Hepatocyte (in vitro differentiated cells): Measurements from ENCODE around the gene TMEM100. TPM values are rescaled to one million over a fixed set of nuclear protein-coding genes. Genes with fewer than 3 reads are reported as not detected.

Experiments
- DNase-seq: peaks from one replicate; pipeline ENCODE4 v3.0.0-alpha.2; 2016; ENCODE audit warnings: low spot score
- H2AFZ ChIP-seq: fragments of 200-600 bp; sonication (generic); 2 replicates; pipeline ENCODE4 v1.6.0; 2016; ENCODE audit warnings: antibody characterized with exemption, mild to moderate bottlenecking
- H3K27ac ChIP-seq: fragments of 200-600 bp; sonication (generic); 2 replicates; pipeline ENCODE4 v1.5.1; 2016; ENCODE audit warnings: mild to moderate bottlenecking
- H3K27me3 ChIP-seq: fragments of 200-600 bp; sonication (generic); 2 replicates; pipeline ENCODE4 v1.6.1; 2016
- H3K36me3 ChIP-seq: fragments of 200-600 bp; sonication (generic); replicated peaks from 2 replicates; pipeline ENCODE4 v1.5.1; 2016; ENCODE audit warnings: low read depth; ENCODE audit not compliant: insufficient read depth
- H3K4me1 ChIP-seq: fragments of 200-600 bp; sonication (generic); 2 replicates; pipeline ENCODE4 v1.5.1; 2016; ENCODE audit warnings: mild to moderate bottlenecking, moderate library complexity; ENCODE audit not compliant: insufficient read depth
- H3K4me2 ChIP-seq: fragments of 200-600 bp; sonication (generic); 2 replicates; pipeline ENCODE4 v1.6.0; 2016
- H3K4me3 ChIP-seq: fragments of 200-600 bp; sonication (generic); 2 replicates; pipeline ENCODE4 v1.5.1; 2016; ENCODE audit warnings: mild to moderate bottlenecking
- H3K79me2 ChIP-seq: fragments of 200-600 bp; sonication (generic); 2 replicates; pipeline ENCODE4 v1.6.0; 2017; ENCODE audit warnings: mild to moderate bottlenecking
- H3K9me2 ChIP-seq: fragments of 200-600 bp; sonication (generic); replicated peaks from 2 replicates; pipeline ENCODE4 v1.6.0; 2017; ENCODE audit warnings: mild to moderate bottlenecking; ENCODE audit not compliant: insufficient read depth
- H3K9me3 ChIP-seq: fragments of 200-600 bp; sonication (generic); 2 replicates; pipeline ENCODE4 v1.5.1; 2016; ENCODE audit warnings: low read depth, mild to moderate bottlenecking
- H4K20me1 ChIP-seq: fragments of 200-600 bp; sonication (generic); 2 replicates; pipeline ENCODE4 v1.6.0; 2016; ENCODE audit warnings: mild to moderate bottlenecking; ENCODE audit not compliant: insufficient read depth, poor library complexity, severe bottlenecking
- CTCF ChIP-seq: fragments of 200-600 bp; sonication (generic); IDR thresholded peaks from 2 replicates; pipeline ENCODE4 v1.5.1; 2016; ENCODE audit warnings: antibody characterized with exemption, mild to moderate bottlenecking; ENCODE audit not compliant: poor library complexity
- EZH2 ChIP-seq: fragments of 200-600 bp; sonication (generic); IDR thresholded peaks from 2 replicates; pipeline ENCODE4 v1.6.1; 2016; ENCODE audit warnings: antibody characterized with exemption, mild to moderate bottlenecking, borderline replicate concordance
- EZH2phosphoT487 ChIP-seq: fragments of 200-600 bp; sonication (generic); IDR thresholded peaks from one replicate; pipeline ENCODE4 v1.6.1; 2018; ENCODE audit warnings: antibody characterized with exemption, mild to moderate bottlenecking, low read depth, moderate library complexity; ENCODE audit not compliant: unreplicated experiment, severe bottlenecking
- WGBS: methylation state at CpG from one replicate; pipeline ENCODE4 v1.1.6; 2016; ENCODE audit warnings: low lambda C conversion rate; ENCODE audit errors: missing lambda C conversion rate; 5-methylcytosine and 5-hydroxymethylcytosine counted together
- polyA plus RNA-seq: library from polyadenylated mRNA; unstranded; fragments of >200 nt; fragmentation: Nextera tagmentation; extraction: Ambion mirVana; gene quantifications from 2 replicates; pipeline ENCODE4 v1.2.1, GENCODE V29; 2016
- total RNA-seq: library from RNA; depleted of rRNA; stranded (reverse); fragments of >200 nt; gene quantifications from 2 replicates; pipeline ENCODE4 v1.2.3, GENCODE V29; 2014

TMEM100 gene
- total and polyA plus RNA-seq, 2 experiments from 2014 or later = 9.3 to 18.5 TPM

- Histone ChIP-seq H3K4me3 (no peak overlapping the region), H3K36me3 (no peaks in the 10 kb centered on the region), H3K4me1 (peaks cover 8% of the 10 kb centered on the region), H3K9me2 (no peaks in the 10 kb centered on the region), H3K9me3 (no peaks in the 10 kb centered on the region), H3K27me3 (no peaks in the 10 kb centered on the region), H4K20me1 (no peaks in the 10 kb centered on the region), H3K27ac (no peak overlapping the region), H3K79me2 (peaks cover 90% of the 10 kb centered on the region), H3K4me2 (no peak overlapping the region), H2AFZ (no peak overlapping the region)
- TF ChIP-seq EZH2 = no peak
- no peak for TF ChIP-seq EZH2phosphoT487
- no peak for TF ChIP-seq CTCF
- DNase-seq = no peak
- WGBS = 96% methylated on average over 2 of the region's 2 CpGs
Observed at GRCh38 chr17:55756689-55757088, 34.0 kb upstream of the TMEM100 start.

GRCh38 chr17:55751720-55752250 is 29.1 kb upstream of the TMEM100 start:
- H3K9me2 ChIP-seq = no peaks in the 10 kb centered on the region
- H4K20me1 ChIP-seq = no peaks in the 10 kb centered on the region
- H3K27me3 ChIP-seq = no peaks in the 10 kb centered on the region
- peaks cover 7% of the 10 kb centered on the region for H3K4me1 ChIP-seq
- DNase-seq = peak; percentile 17
- 67% methylated on average over 4 of the region's 4 CpGs for WGBS
- H3K4me3 ChIP-seq = peak overlapping the region; percentile 86
- peak overlapping the region; percentile 88 for H3K4me2 ChIP-seq
- no peaks in the 10 kb centered on the region for H3K9me3 ChIP-seq
- no peaks in the 10 kb centered on the region for H3K36me3 ChIP-seq
- H3K27ac ChIP-seq = peak overlapping the region; percentile 93
- no peak for TF ChIP-seq CTCF
- no peak for TF ChIP-seq EZH2phosphoT487
- TF ChIP-seq EZH2 = no peak
- peaks cover 53% of the 10 kb centered on the region for H3K79me2 ChIP-seq
- H2AFZ ChIP-seq = peak overlapping the region; percentile 88

- Histone ChIP-seq H3K79me2 (peaks cover 45% of the 10 kb centered on the region), H4K20me1 (no peaks in the 10 kb centered on the region), H3K36me3 (no peaks in the 10 kb centered on the region), H3K4me1 (peaks cover 7% of the 10 kb centered on the region), H3K9me2 (no peaks in the 10 kb centered on the region), H3K27ac (peak within 1 kb of the TSS; percentile 93), H2AFZ (peak within 1 kb of the TSS; percentile 88), H3K27me3 (no peaks in the 10 kb centered on the region), H3K4me2 (peak within 1 kb of the TSS; percentile 88), H3K4me3 (peak within 1 kb of the TSS; percentile 86), H3K9me3 (no peaks in the 10 kb centered on the region)
- TF ChIP-seq EZH2phosphoT487 = no peak
- peak; percentile 42 for TF ChIP-seq CTCF
- no peak for TF ChIP-seq EZH2
- peak; percentile 96 for DNase-seq
- under 1% methylated on average over 52 of the region's 53 CpGs for WGBS
Observed at GRCh38 chr17:55750750-55751657, 28.3 kb upstream of the TMEM100 start, which contains the start of gene PCTP. Gene PCTP (plus strand): TSS chr17:55751051. CDS start chr17:55751104, 53 bp downstream.
